NCI-H1436 (cell line): Measurements from ENCODE around the gene FARP2.

Experiments used
- DNase-seq: peaks from one replicate; lab custom pipeline; 2025; lab: John Stamatoyannopoulos, UW

The FARP2 gene

DNA sequence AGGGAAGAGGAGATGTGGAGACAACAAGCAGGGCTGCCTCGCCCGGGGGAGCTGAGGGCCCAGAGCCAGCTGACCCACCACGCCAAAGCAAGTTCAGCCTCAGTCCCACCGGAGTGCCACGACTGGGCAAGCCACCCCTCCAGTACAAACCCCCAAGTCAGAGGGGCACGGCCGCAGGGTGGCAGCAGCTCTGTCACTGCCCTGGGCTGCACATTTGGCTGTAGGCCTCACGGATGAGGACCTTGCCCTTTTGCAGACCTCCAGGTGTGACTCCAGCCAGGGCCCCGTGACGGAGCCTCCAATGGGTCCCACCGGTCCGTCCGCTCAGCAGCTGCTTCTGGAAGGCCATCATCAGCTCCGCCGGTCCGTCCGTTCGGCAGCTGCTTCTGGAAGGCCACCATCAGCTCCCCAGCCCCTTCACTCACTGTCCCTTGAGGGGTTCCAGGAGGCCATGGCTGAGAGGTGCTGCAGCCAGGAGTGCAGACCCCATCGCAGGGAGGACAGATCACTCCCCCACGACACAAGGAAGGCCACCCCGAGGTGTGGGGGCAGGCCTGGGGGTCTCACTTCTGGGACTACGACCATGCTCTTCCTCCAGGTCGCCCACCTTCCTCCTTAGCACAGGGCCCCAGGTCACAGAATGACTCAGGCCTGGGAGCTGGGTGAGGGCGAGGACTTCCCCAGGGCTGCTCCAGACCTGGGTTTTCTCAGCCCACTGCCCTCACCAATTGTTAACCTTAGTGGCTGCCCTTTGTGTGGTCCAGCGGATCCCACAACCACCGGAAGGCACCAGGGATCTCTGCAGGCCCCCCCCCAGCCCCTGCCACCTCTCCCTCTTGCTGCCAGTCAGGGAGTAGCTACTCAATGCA lies 176.9 kb downstream of the FARP2 start:
- no peak for DNase-seq

DNA sequence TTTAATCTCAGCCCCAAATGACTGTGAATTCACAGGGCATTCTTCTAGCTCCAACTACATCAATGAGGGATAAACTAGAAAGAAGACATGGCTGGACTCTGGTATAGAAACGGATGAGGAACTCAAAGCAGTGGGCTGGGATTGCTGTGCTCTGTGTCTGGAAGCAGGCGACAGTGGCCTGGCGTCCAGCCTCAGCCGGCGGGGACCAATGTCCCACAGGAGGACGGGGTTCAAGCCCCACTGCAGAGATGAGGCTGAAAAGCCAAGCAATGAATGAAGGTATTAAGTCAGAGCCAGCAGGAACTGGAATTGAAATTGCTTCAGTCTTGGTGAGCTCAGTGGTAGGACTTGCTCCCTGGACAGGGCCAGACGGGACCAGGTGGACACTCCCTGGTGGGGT lies 178.2 kb downstream of the FARP2 start:
- DNase-seq = no peak

DNA sequence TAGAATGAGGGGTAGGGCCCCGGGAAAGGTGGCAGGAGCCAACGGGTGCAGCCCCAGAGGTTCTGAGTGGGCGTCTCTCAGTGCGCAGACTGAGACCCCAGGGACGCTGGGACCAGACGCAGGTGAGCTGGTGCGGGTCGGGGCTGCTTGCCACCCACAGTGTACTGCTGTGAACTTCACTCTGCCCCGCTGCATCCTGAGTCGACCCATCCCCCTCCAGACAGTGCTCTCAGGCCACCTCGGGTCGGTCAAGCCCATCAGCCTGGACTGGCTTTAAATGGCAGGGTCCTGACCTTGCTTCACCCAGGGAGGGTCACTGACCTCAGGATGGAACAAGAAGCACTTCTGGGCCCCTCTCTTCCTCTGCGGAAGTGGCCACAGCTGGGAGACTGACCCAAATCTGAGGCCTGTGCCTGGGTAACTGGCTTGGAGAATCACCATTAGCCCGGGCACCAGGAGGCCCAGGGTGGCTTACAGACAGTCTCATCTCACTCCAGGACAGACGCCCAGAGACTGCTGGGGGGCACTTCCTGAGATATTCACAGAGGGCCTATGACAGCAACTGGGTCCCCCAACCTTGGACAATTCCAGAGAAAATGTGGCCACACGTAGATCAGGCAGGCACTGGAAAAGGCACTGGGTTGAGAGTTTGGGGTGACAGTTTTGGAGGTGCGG lies 178.8 kb downstream of the FARP2 start:
- DNase-seq = no peak

DNA sequence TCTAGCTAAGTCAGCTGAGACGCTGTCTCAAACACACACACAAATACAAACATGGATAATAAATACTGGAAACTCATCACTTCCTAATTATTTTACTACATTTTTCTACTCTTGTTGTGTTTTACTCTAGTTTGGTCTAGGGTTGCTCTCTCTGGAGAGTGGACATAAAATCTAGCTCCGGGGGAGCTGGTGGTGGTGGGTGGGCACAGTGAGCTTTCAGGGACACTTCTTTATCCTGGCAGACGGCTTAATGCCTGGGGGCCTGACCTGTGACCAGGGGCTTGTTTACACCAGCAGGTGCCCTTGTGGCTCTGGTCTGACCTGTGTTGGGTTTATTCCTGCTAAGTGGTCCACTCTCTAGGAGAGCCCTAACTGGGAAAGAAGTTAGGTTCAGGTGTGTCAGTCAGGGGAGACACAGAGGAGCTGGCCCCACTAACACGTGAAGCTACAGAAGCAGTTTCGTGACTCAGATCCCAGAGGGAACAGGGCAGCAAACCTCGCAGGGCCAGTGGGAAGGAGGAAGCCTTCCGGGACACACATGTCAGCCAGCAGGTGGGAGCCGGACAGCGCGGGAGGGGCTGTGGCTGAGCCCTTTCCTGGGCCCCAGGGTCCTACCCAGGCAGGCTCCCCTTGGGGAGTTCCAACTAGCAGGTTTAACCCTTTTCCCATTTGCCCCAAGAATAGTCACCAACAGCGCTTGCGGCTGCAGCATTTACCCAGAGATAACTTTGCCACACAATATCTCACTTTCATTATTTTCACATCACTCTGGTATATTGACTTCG lies 180.0 kb downstream of the FARP2 start:
- no peak for DNase-seq

DNA sequence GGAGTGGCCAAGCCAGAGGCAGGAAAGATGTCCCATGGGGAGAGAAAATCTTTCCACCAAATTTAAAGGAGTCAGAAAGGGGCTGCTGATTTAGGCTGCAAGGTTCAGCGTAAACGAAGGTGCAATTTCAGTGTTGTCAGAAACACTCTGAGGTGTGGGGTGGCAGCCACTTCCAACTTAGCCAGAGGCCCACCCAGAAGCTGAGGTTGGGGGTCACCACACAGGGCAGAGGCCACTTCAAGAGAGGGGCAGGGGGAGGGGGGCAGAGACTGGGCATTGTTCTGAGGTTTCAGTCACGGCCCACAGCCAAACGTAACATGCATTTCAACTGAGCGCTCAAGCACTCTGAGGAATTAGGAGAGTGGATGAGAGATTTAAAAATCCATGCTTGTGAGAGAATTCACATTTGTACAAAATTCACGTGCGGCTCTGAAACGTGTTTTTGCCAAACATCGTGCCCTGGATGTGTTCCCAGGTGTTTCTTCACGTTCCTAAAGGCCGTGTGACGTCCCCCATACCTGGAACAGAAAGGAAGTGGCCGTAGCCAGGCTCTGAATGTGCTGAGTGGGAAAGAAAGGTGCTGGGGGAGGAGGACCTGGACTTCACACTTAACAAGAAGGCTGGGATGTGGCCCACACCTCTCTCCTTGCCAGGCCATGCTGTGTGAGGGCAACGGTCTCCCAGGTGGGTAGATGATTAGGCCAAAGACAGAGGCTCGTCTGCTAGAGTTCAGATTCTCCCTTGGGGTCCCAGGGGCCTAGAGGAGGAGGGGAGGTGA lies 182.9 kb downstream of the FARP2 start:
- no peak for DNase-seq

DNA sequence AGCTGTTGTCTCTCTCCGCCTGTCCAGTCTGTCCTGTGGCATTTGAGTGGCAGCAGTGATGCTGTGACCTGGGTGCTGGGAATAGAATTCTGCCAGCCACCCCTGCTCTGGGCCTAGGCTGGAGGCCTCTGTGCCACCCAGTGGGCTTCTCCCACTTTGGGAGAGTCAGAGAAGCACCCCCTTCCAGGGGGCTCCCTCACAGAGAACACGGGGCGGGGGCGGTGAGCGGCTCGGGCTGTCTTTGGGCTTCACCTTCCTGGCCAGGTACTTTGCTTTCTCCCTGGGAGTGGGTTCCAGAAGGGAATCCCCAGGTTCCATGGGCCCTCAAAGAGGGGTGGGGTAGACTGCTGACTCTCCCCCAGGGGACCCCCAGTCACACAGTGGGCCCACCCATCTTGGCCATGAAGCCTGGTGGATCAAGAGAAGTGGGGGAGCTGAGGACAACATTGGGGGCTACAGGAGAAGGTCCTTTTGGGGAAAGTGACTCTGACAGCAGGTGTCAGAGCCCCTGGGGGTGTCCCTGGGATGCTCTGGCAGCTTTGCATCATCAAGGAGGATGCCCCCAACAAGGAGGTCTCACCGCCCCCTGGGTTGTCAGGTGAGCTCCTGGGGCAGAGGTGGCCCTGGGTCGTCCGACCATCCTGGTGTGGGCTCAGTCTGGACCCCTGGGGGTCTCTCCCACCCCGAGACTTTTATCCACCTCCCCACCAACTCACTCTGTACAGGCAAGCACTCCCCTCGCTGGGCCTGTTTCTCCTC lies 183.7 kb downstream of the FARP2 start:
- no peak for DNase-seq

DNA sequence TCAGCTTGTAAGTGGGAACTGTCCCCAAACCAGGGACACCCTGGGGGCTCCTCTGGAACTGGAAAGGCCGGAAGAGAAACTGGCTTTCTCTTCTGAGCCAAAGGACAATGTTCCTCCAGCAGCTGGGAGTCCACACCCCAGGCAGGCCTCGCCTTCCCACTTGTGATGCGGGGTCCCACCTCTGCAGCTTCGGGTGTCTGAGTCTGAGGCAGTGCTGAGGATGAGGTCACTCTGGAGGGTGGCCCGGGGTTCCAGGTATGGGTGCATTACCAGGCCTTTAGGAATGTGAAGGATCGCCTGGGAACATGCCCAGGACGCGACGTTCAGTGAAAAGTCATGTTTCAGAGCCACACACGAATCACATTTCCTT lies 184.3 kb downstream of the FARP2 start:
- DNase-seq = no peak

DNA sequence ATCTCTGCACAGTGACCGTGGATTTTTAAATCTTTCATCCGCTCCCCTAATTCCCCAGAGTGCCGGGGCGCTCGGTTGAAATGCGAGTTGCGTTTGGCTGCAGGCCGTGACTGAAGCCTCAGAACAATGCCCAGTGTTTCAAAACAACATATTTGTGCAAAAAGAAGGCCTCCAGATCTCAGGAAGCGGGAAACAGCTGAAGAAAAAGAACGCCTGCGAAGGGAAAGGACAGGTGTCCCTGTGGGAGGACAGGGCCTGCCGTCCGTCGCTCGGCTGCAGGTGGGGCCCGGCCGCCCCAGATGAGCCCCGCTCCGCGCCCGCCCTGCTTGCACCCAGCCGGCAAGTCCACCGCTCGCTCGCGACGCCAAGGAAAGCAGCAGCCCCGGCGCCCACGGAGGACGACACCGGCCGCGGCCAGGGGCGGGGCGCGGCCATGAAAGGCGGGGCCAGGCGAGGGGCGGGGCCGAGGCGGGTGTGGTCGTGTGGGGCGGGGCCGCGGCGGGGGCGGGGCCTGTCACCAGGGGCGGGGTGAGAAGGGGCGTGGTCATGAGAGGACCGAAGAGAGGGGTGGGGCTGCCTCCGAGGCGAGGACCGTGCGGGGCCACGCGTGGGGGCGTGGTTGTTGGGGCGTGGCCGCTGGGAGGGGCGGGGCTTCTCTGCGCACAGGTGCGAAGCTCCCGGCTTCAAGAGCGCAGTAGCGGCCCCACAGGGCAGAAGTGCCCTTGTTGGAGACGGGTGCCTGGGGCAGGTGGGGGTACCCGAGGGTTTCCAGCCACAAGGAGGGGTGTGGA lies 184.9 kb downstream of the FARP2 start:
- DNase-seq = peak; percentile 42

DNA sequence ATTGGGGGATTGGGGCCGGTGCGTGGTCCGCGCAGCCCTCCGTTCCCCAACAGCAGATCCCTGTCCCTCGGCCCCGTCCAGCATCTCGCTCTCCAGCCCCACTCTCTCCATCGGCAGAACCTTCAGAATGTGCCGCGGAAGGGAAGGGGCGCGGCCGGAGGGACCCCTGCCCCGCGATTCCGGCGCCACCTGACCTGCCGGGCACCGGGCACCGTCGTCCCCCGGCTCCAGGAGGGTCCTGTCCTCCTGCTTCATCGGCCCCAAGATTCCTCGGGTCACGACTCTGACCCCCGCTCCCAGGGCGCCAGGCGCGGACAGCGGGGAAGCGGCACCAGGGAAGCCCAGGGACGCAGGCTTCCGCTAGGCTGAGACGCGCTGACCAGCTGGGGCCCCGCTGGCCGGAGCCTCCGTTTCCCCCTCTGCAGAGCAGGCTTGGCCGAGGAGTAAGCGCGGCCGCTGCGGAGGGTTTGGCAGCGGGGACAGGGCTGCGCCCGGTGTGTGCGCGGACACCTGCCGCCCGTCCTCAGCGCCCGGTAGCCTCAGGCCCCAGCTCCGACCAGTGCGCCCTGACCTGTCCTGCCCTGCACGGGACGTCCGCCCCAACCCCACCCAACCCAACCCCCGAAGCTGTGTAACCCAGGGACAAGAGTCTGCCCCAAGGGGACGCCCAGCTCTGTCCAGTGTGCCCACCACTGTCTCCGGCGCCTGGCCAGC lies 185.6 kb downstream of the FARP2 start:
- no peak for DNase-seq

DNA sequence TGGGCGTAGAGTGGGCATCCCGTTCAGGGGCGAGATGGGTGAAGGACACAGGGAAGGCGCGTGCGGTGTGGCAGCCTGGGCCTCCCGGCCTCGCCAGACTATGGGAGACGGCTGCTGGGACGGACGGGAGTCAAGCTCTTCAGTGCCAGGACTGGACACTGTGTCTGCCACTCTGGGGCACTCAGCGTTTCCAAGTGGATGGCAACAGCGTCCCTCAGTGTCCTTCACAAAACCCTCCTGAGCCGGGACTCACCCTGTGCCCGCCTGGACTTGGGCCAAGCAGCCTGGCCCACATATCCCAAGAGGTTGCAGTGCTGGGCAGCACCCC lies 186.2 kb downstream of the FARP2 start:
- no peak for DNase-seq
